ENCODE data around the gene FAM241A.
"Not testable (repeated sequence)": the region's sequence is repeated elsewhere in the genome, so short reads cannot be mapped to it uniquely, and the experiment has no call there.

FAM241A gene

GRCh38 chr4:112156112-112156511, 10.9 kb downstream of the FAM241A start:
- no peak for ATAC-seq
- TF ChIP-seq GLIS3 (CRISPR knock-in tag; IDR thresholded peaks at IDR 0.05), result no peak
- no peak for TF ChIP-seq PPARA (CRISPR knock-in tag; IDR thresholded peaks at IDR 0.05; ENCODE audit: borderline replicate concordance)
- no peak for TF ChIP-seq SNAI2 (CRISPR knock-in tag; IDR thresholded peaks at IDR 0.05)
- TF ChIP-seq, protein P1, sequence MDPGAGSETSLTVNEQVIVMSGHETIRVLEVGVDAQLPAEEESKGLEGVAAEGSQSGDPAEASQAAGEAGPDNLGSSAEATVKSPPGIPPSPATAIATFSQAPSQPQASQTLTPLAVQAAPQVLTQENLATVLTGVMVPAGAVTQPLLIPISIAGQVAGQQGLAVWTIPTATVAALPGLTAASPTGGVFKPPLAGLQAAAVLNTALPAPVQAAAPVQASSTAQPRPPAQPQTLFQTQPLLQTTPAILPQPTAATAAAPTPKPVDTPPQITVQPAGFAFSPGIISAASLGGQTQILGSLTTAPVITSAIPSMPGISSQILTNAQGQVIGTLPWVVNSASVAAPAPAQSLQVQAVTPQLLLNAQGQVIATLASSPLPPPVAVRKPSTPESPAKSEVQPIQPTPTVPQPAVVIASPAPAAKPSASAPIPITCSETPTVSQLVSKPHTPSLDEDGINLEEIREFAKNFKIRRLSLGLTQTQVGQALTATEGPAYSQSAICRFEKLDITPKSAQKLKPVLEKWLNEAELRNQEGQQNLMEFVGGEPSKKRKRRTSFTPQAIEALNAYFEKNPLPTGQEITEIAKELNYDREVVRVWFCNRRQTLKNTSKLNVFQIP (CRISPR knock-in tag; IDR thresholded peaks at IDR 0.05; ENCODE audit: borderline replicate concordance, low read depth), result no peak
- TF ChIP-seq ESRRG (CRISPR knock-in tag; IDR thresholded peaks at IDR 0.05), result no peak
- TF ChIP-seq CSDC2 (CRISPR knock-in tag; IDR thresholded peaks at IDR 0.05), result no peak
- no peak for TF ChIP-seq ZC3H10 (CRISPR knock-in tag; IDR thresholded peaks at IDR 0.05)
- no peak for TF ChIP-seq ISL1 (CRISPR knock-in tag; IDR thresholded peaks at IDR 0.05)
- no peak for TF ChIP-seq OSR1 (CRISPR knock-in tag; IDR thresholded peaks at IDR 0.05)
- no peak for TF ChIP-seq ZFP30 (CRISPR knock-in tag; IDR thresholded peaks at IDR 0.05)
- TF ChIP-seq TCF4 (CRISPR knock-in tag; IDR thresholded peaks at IDR 0.05; ENCODE audit: borderline replicate concordance), result no peak
- no peak for TF ChIP-seq ZNF8 (CRISPR knock-in tag; IDR thresholded peaks at IDR 0.05)
- TF ChIP-seq ZFP3 (CRISPR knock-in tag; IDR thresholded peaks at IDR 0.05), result no peak

DNA sequence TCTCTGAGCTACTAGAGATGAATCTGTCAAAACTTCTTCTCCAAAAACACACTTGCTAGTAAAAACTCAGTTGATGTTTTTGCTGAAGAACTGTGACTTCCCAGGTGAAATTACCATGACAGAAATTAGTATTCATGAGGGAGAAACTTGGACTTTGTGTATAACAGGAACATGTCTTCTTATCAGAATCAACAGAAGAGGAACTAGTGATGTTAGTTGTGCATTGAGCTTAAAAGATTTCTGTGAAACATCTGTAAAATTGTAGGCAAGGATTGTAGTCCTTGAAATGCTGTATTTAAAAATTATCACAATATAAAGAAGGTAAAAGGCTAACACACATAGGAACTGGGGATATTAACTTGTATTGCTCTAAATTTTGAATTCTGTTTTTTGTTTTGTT, 11.3 kb downstream of the FAM241A start:
- no peak for ATAC-seq
- TF ChIP-seq PATZ1 (CRISPR knock-in tag; IDR thresholded peaks at IDR 0.05; ENCODE audit: borderline replicate concordance) (no peak), ARNTL (CRISPR knock-in tag; IDR thresholded peaks at IDR 0.05; ENCODE audit: borderline replicate concordance, low read depth) (no peak), ZFP30 (CRISPR knock-in tag; IDR thresholded peaks at IDR 0.05) (no peak), PPARA (CRISPR knock-in tag; IDR thresholded peaks at IDR 0.05; ENCODE audit: borderline replicate concordance) (no peak), TOX (CRISPR knock-in tag; IDR thresholded peaks at IDR 0.05; ENCODE audit: borderline replicate concordance) (no peak), RARB (CRISPR knock-in tag; IDR thresholded peaks at IDR 0.05) (no peak), CSDC2 (CRISPR knock-in tag; IDR thresholded peaks at IDR 0.05) (no peak), ZNF70 (CRISPR knock-in tag; IDR thresholded peaks at IDR 0.05) (no peak), ZFP3 (CRISPR knock-in tag; IDR thresholded peaks at IDR 0.05) (no peak), GLIS3 (CRISPR knock-in tag; IDR thresholded peaks at IDR 0.05) (no peak), ZC3H10 (CRISPR knock-in tag; IDR thresholded peaks at IDR 0.05) (no peak), BACH2 (CRISPR knock-in tag; IDR thresholded peaks at IDR 0.05; ENCODE audit: borderline replicate concordance) (no peak), SNAI2 (CRISPR knock-in tag; IDR thresholded peaks at IDR 0.05) (no peak), TCF4 (CRISPR knock-in tag; IDR thresholded peaks at IDR 0.05; ENCODE audit: borderline replicate concordance) (no peak), ZNF565 (CRISPR knock-in tag; conservative IDR thresholded peaks at IDR 0.05; ENCODE audit: low read depth) (no peak)
- TF ChIP-seq, protein P1 (CRISPR knock-in tag; IDR thresholded peaks at IDR 0.05; ENCODE audit: borderline replicate concordance, low read depth), result no peak
- TF ChIP-seq, protein P2, sequence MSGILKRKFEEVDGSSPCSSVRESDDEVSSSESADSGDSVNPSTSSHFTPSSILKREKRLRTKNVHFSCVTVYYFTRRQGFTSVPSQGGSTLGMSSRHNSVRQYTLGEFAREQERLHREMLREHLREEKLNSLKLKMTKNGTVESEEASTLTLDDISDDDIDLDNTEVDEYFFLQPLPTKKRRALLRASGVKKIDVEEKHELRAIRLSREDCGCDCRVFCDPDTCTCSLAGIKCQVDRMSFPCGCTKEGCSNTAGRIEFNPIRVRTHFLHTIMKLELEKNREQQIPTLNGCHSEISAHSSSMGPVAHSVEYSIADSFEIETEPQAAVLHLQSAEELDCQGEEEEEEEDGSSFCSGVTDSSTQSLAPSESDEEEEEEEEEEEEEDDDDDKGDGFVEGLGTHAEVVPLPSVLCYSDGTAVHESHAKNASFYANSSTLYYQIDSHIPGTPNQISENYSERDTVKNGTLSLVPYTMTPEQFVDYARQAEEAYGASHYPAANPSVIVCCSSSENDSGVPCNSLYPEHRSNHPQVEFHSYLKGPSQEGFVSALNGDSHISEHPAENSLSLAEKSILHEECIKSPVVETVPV (CRISPR knock-in tag; IDR thresholded peaks at IDR 0.05), result no peak

DNA sequence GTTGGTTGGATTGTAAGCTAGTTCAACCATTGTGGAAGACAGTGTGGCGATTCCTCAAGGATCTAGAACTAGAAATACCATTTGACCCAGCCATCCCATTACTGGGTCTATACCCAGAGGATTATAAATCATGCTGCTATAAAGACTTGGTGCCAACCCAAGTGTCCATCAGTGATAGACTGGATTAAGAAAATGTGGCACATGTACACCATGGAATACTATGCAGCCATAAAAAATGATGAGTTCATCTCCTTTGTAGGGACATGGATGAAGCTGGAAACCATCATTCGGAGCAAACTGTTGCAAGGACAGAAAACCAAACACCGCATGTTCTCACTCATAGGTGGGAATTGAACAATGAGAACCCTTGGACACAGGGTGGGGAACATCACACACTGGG, 18.5 kb downstream of the FAM241A start:
- not testable (repeated sequence) for ATAC-seq

GRCh38 chr4:112167794-112168193, 22.5 kb downstream of the FAM241A start:
- TF ChIP-seq CSDC2 (CRISPR knock-in tag; IDR thresholded peaks at IDR 0.05) (no peak), ZNF565 (CRISPR knock-in tag; conservative IDR thresholded peaks at IDR 0.05; ENCODE audit: low read depth) (no peak), ZNF70 (CRISPR knock-in tag; IDR thresholded peaks at IDR 0.05) (no peak)
- ATAC-seq, result no peak

Measured in SK-N-SH treated with all-trans-retinoic acid at 6 μM for 48 hours (cell line).